ENCODE data around the gene ZFP92. TPM values are rescaled to one million over a fixed set of nuclear protein-coding genes. Genes with fewer than 3 reads are reported as not detected.

Gene ZFP92
- polyA plus RNA-seq, 1 donor (not counting 4 experiments of a cell fraction or from before 2014, with no cell fraction given), result 0.64 TPM

DNA sequence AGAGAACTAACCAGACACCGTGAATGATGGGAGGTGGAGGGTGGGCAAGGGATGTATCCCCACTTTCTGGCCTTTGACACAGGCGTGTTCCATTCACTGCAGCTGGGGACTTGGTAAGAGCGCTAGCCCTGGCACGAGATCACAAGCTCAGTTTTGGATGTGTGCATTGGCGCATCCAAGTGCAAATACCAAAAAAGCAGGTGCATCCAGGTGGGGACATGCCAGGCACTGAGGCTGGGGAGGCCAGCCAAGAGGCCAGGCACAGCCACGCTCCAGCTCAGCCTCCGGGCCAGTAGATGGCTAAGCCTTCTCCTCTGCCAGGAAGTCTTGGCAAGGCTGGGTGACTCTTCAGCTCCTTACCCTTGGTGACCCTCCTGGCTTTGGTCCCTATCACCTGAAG, 4.4 kb upstream of the ZFP92 start:
- no peak for DNase-seq (ENCODE audit: low read depth, low spot score)
- no peak overlapping the region for H3K4me3 ChIP-seq (ENCODE audit: control insufficient read depth in 2 of 3, extremely low read depth in 1 of 3, insufficient read depth in 2 of 3, low read depth in 1 of 3, low read length in 3 of 3)
- TF ChIP-seq, protein P1, sequence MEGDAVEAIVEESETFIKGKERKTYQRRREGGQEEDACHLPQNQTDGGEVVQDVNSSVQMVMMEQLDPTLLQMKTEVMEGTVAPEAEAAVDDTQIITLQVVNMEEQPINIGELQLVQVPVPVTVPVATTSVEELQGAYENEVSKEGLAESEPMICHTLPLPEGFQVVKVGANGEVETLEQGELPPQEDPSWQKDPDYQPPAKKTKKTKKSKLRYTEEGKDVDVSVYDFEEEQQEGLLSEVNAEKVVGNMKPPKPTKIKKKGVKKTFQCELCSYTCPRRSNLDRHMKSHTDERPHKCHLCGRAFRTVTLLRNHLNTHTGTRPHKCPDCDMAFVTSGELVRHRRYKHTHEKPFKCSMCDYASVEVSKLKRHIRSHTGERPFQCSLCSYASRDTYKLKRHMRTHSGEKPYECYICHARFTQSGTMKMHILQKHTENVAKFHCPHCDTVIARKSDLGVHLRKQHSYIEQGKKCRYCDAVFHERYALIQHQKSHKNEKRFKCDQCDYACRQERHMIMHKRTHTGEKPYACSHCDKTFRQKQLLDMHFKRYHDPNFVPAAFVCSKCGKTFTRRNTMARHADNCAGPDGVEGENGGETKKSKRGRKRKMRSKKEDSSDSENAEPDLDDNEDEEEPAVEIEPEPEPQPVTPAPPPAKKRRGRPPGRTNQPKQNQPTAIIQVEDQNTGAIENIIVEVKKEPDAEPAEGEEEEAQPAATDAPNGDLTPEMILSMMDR (optimal IDR thresholded peaks at IDR 0.05 in 1 of 3, IDR thresholded peaks at IDR 0.05 in 1 of 3, conservative IDR thresholded peaks at IDR 0.05 in 1 of 3; ENCODE audit: extremely low read depth in 1 of 3, insufficient read depth in 2 of 3, low read length in 3 of 3), result no peak
- no peak for TF ChIP-seq EZH2 (IDR thresholded peaks at IDR 0.05; ENCODE audit: low read length)
- H3K4me1 ChIP-seq (ENCODE audit: control insufficient read depth, extremely low read depth, insufficient read depth, low read length), result peaks cover 2% of the 10 kb centered on the region
- no peaks in the 10 kb centered on the region for H4K20me1 ChIP-seq (ENCODE audit: control insufficient read depth, extremely low read depth, insufficient read depth, low read length)
- no peaks in the 10 kb centered on the region for H3K27me3 ChIP-seq (ENCODE audit: control insufficient read depth, extremely low read depth, insufficient read depth, low read length)
- H3K27ac ChIP-seq (ENCODE audit: control insufficient read depth, insufficient read depth, low read length), result no peak overlapping the region
- H3K79me2 ChIP-seq (ENCODE audit: control insufficient read depth, insufficient read depth, low read length), result no peaks in the 10 kb centered on the region
- no peak overlapping the region for H3K4me2 ChIP-seq (ENCODE audit: control insufficient read depth, extremely low read depth, insufficient read depth, low read depth, low read length)
- no peaks in the 10 kb centered on the region for H3K9me1 ChIP-seq (ENCODE audit: control insufficient read depth, extremely low read depth, insufficient read depth, low read length)
- no peak overlapping the region for H3K9ac ChIP-seq (ENCODE audit: control insufficient read depth, extremely low read depth, insufficient read depth, low read length)
- dilution Hi-C loops (cut with MboI; ENCODE audit: extremely low pct_ligation_motif_present, low sequenced_read_pairs), result no loop called here
- H3K36me3 ChIP-seq (ENCODE audit: control insufficient read depth in 2 of 2, extremely low read depth in 1 of 2, insufficient read depth in 2 of 2, low read length in 2 of 2), result no peaks in the 10 kb centered on the region
- H2AFZ ChIP-seq (ENCODE audit: control insufficient read depth, low read length), result no peak overlapping the region
- H3K9me3 ChIP-seq (ENCODE audit: control insufficient read depth, low read depth, low read length), result no peaks in the 10 kb centered on the region
- FAIRE-seq, result no peak

DNA sequence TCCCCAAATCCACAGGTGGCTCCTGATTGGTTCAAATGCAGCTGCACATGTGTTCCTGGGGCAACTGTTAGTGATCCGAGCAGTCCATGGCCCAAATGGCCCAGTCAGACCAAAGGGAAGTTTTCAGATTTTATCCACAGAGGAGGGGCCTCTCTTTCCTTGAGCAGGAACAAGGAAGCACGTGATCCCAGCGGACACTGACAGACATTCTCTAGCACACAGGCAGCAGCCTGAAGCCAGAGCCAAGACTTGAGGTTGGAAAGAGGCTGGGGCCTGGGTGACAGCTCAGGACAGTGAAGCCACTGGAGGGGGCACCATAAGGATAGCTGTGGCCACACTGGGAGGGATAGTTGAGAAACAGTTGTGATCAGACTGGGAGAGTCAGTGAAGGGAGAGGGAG, 3.5 kb upstream of the ZFP92 start:
- no peaks in the 10 kb centered on the region for H3K27me3 ChIP-seq (ENCODE audit: control insufficient read depth, extremely low read depth, insufficient read depth, low read length)
- DNase-seq (ENCODE audit: low read depth, low spot score) (no peak), FAIRE-seq (no peak)
- H3K4me1 ChIP-seq (ENCODE audit: control insufficient read depth, extremely low read depth, insufficient read depth, low read length), result peaks cover 5% of the 10 kb centered on the region
- no peaks in the 10 kb centered on the region for H3K36me3 ChIP-seq (ENCODE audit: control insufficient read depth in 2 of 2, extremely low read depth in 1 of 2, insufficient read depth in 2 of 2, low read length in 2 of 2)
- no peaks in the 10 kb centered on the region for H3K9me1 ChIP-seq (ENCODE audit: control insufficient read depth, extremely low read depth, insufficient read depth, low read length)
- no peak overlapping the region for H3K9ac ChIP-seq (ENCODE audit: control insufficient read depth, extremely low read depth, insufficient read depth, low read length)
- no peaks in the 10 kb centered on the region for H3K9me3 ChIP-seq (ENCODE audit: control insufficient read depth, low read depth, low read length)
- H4K20me1 ChIP-seq (ENCODE audit: control insufficient read depth, extremely low read depth, insufficient read depth, low read length), result no peaks in the 10 kb centered on the region
- H3K4me3 ChIP-seq (ENCODE audit: control insufficient read depth in 2 of 3, extremely low read depth in 1 of 3, insufficient read depth in 2 of 3, low read depth in 1 of 3, low read length in 3 of 3), result no peak overlapping the region
- dilution Hi-C loops (cut with MboI; ENCODE audit: extremely low pct_ligation_motif_present, low sequenced_read_pairs), result no loop called here
- TF ChIP-seq, protein P1 (optimal IDR thresholded peaks at IDR 0.05 in 1 of 3, IDR thresholded peaks at IDR 0.05 in 1 of 3, conservative IDR thresholded peaks at IDR 0.05 in 1 of 3; ENCODE audit: extremely low read depth in 1 of 3, insufficient read depth in 2 of 3, low read length in 3 of 3), result no peak
- TF ChIP-seq EZH2 (IDR thresholded peaks at IDR 0.05; ENCODE audit: low read length), result no peak
- H2AFZ ChIP-seq (ENCODE audit: control insufficient read depth, low read length), result no peak overlapping the region
- H3K79me2 ChIP-seq (ENCODE audit: control insufficient read depth, insufficient read depth, low read length), result no peaks in the 10 kb centered on the region
- H3K4me2 ChIP-seq (ENCODE audit: control insufficient read depth, extremely low read depth, insufficient read depth, low read depth, low read length), result no peak overlapping the region
- no peak overlapping the region for H3K27ac ChIP-seq (ENCODE audit: control insufficient read depth, insufficient read depth, low read length)

Data from keratinocyte (primary cell).